Right lobe of liver (tissue), 4 donors: ENCODE results near the gene WNT4.

Experiments used
- CTCF ChIP-seq, 4 donors: fragments of 200-600 bp in 3 of 4; fragments of 450-650 bp in 1 of 4; IDR thresholded peaks; one replicate each; pipeline versions ENCODE4 v1.5.1 to v1.8.0; 2016 to 2022; ENCODE audit warnings: antibody characterized with exemption in 4 of 4, mild to moderate bottlenecking in 2 of 4
- POLR2A ChIP-seq: fragments of 450-650 bp; IDR thresholded peaks from one replicate; pipeline ENCODE4 v1.6.1; 2017; ENCODE audit warnings: antibody characterized with exemption, mild to moderate bottlenecking
- donor health status: DM: no; HTN: no; CAD: no.
- donor health status: DM: no; HTN: no; CAD: no.
- donor health status: DM: no; HTN: yes; CAD: no.

GRCh38 chr1:22133931-22134324, 9.0 kb downstream of the WNT4 start:
- no peak for TF ChIP-seq CTCF (IDR thresholded peaks at IDR 0.05)
- no peak for TF ChIP-seq POLR2A
